ENCODE measurements around the gene FGG.

GRCh38 chr4:154569028-154569427 is 43.4 kb downstream of the FGG start:
- no peak for TF ChIP-seq ZNF398 (tag by site-specific recombination; IDR thresholded peaks at IDR 0.05)
- no peak for TF ChIP-seq ZNF785 (tag by site-specific recombination; IDR thresholded peaks at IDR 0.05)
- TF ChIP-seq ZNF639 (tag by site-specific recombination; IDR thresholded peaks at IDR 0.05) = no peak
- TF ChIP-seq CTCF (tag by site-specific recombination; IDR thresholded peaks at IDR 0.05) = no peak
- no peak for TF ChIP-seq KLF17 (tag by site-specific recombination; IDR thresholded peaks at IDR 0.05)
- no peak for TF ChIP-seq ELK4 (IDR thresholded peaks at IDR 0.05; ENCODE audit: borderline replicate concordance, low read depth, low read length)
- no peak for TF ChIP-seq ZNF274 (IDR thresholded peaks at IDR 0.05; ENCODE audit: low read length)
- TF ChIP-seq ZNF274 (tag by site-specific recombination; IDR thresholded peaks at IDR 0.05; ENCODE audit: borderline replicate concordance) = no peak
- TF ChIP-seq ZSCAN23 (tag by site-specific recombination; IDR thresholded peaks at IDR 0.05) = no peak

Data from HEK293 (cell line).